Peyer's patch (tissue), 4 donors: ENCODE data around the gene LUC7L3. TPM values are rescaled to one million over a fixed set of nuclear protein-coding genes. Genes with fewer than 3 reads are reported as not detected.
"Not testable (repeated sequence)": the region's sequence is repeated elsewhere in the genome, so short reads cannot be mapped to it uniquely, and the experiment has no call there.

Source experiments
- DNase-seq, 3 donors: peaks; one replicate each; pipeline ENCODE4 v3.0.0-alpha.2; 2017 to 2019
- H3K27ac ChIP-seq, 4 donors: fragments of 200-600 bp; sonication (generic); one replicate each; pipeline ENCODE4 v1.5.1; 2016 to 2019
- H3K27me3 ChIP-seq, 2 donors: fragments of 200-600 bp; sonication (generic); one replicate each; pipeline ENCODE4 v1.5.1; 2019
- H3K36me3 ChIP-seq, 3 donors: fragments of 200-600 bp; sonication (generic); one replicate each; pipeline ENCODE4 v1.5.1; 2016 to 2019
- H3K4me1 ChIP-seq, 4 donors: fragments of 200-600 bp; sonication (generic); one replicate each; pipeline ENCODE4 v1.5.1; 2016 to 2019
- H3K4me3 ChIP-seq, 4 donors: fragments of 200-600 bp; sonication (generic); 1 replicate in 3 of 4; 2 replicates in 1 of 4; pipeline ENCODE4 v1.5.1; 2016 to 2019; ENCODE audit warnings: mild to moderate bottlenecking in 1 of 4
- H3K9me3 ChIP-seq, 4 donors: fragments of 200-600 bp; sonication (generic); one replicate each; pipeline ENCODE4 v1.5.1; 2016 to 2019; ENCODE audit warnings: mild to moderate bottlenecking in 1 of 4
- POLR2A ChIP-seq, 2 donors: fragments of 450-650 bp; IDR thresholded peaks; one replicate each; pipeline ENCODE4 v1.5.1; 2017; ENCODE audit warnings: antibody characterized with exemption in 2 of 2, mild to moderate bottlenecking in 2 of 2, moderate library complexity in 2 of 2
- total RNA-seq, 4 donors: library from RNA; depleted of rRNA; stranded (reverse); fragments of >200 nt; gene quantifications; one replicate each; pipeline ENCODE4 v1.1.0, GENCODE V29; 2016
- TF ChIP-seq, protein P1 (sequence below), 6 experiments: fragments of 450-650 bp in 4 of 6; fragments of 200-600 bp in 2 of 6; sonication (generic) in 1 of 6; IDR thresholded peaks; one replicate each; pipeline ENCODE4 v1.5.1; 2017 to 2019; ENCODE audit warnings: antibody characterized with exemption in 6 of 6, mild to moderate bottlenecking in 3 of 6, moderate library complexity in 1 of 6

Gene LUC7L3
- total RNA-seq, 4 donors from 2014 or later = 77.2 to 1,326 (median 139) TPM

DNA sequence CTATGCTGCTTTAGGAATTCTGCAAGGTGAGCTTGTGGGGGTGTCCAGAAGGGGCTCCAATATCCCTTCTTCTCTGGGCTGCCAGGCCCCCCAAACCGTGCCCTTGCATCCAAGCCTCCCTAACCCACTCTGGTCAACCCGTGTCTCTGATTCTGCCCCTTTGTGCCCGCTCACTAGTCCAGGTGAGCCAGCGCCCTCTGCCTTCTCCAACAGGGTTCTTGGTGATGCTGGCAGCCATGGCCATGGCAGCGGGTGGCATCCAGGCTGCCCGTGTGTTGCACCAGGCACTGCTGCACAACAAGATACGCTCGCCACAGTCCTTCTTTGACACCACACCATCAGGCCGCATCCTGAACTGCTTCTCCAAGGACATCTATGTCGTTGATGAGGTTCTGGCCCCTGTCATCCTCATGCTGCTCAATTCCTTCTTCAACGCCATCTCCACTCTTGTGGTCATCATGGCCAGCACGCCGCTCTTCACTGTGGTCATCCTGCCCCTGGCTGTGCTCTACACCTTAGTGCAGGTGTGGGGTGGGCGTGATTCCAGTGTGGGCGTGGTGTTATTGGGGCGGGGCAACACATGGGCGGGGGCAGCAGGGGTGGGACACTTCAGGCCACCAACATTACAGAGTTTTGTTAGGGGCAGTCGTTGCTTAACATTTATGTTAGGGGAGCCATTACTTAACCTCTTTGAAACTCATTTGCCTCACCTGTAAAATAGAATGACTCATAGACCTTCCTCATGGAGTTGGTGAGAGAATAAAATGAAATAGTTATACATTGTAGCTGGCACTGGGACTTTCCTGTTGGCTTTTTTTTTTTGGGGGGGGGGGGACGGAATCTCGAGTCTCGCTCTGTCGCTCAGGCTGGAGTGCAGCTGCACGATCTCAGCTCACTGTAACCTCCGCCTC, 43.1 kb upstream of the LUC7L3 start:
- H3K4me1 ChIP-seq = peaks cover 0 to 6% (median 0%) of the 10 kb centered on the region in 4 donors
- no peak for TF ChIP-seq POLR2A (IDR thresholded peaks at IDR 0.05)
- TF ChIP-seq, protein P1, sequence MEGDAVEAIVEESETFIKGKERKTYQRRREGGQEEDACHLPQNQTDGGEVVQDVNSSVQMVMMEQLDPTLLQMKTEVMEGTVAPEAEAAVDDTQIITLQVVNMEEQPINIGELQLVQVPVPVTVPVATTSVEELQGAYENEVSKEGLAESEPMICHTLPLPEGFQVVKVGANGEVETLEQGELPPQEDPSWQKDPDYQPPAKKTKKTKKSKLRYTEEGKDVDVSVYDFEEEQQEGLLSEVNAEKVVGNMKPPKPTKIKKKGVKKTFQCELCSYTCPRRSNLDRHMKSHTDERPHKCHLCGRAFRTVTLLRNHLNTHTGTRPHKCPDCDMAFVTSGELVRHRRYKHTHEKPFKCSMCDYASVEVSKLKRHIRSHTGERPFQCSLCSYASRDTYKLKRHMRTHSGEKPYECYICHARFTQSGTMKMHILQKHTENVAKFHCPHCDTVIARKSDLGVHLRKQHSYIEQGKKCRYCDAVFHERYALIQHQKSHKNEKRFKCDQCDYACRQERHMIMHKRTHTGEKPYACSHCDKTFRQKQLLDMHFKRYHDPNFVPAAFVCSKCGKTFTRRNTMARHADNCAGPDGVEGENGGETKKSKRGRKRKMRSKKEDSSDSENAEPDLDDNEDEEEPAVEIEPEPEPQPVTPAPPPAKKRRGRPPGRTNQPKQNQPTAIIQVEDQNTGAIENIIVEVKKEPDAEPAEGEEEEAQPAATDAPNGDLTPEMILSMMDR (IDR thresholded peaks at IDR 0.05) = no peak
- H3K4me3 ChIP-seq = no peak overlapping the region
- DNase-seq = no peak
- peaks cover 0 to 13% (median 0%) of the 10 kb centered on the region in 3 donors for H3K36me3 ChIP-seq
- H3K9me3 ChIP-seq = no peaks in the 10 kb centered on the region
- H3K27me3 ChIP-seq = no peaks in the 10 kb centered on the region
- H3K27ac ChIP-seq = peak overlapping the region in 1 of 4 donors; percentile 83

DNA sequence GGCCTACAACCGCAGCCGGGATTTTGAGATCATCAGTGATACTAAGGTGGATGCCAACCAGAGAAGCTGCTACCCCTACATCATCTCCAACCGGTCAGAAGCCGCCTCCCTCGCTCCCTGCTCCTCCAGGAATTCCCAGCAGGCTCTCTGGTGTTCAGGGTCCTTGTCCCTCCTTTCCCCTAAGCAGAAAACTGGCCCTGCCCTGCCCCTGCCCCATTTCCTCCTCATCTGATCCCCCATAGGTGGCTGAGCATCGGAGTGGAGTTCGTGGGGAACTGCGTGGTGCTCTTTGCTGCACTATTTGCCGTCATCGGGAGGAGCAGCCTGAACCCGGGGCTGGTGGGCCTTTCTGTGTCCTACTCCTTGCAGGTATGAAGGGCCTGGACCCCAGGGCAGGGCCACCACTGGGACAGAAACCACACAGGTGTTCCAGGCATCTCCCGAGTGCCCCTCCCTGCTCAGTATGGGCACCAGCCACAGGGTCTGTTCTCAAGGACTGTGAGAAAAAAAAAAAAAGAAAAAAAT, 41.5 kb upstream of the LUC7L3 start:
- H3K27ac ChIP-seq = no peak overlapping the region
- H3K4me1 ChIP-seq = peaks cover 0 to 6% (median 0%) of the 10 kb centered on the region in 4 donors
- no peak overlapping the region for H3K4me3 ChIP-seq
- H3K36me3 ChIP-seq = peaks cover 0 to 10% (median 0%) of the 10 kb centered on the region in 3 donors
- H3K9me3 ChIP-seq = no peaks in the 10 kb centered on the region
- H3K27me3 ChIP-seq = no peaks in the 10 kb centered on the region
- TF ChIP-seq POLR2A (IDR thresholded peaks at IDR 0.05) = no peak
- TF ChIP-seq, protein P1 (IDR thresholded peaks at IDR 0.05) = no peak
- DNase-seq = no peak

- Histone ChIP-seq H3K4me1 (peaks cover 0 to 8% (median 0%) of the 10 kb centered on the region in 4 donors), H3K36me3 (peaks cover 0 to 7% (median 0%) of the 10 kb centered on the region in 3 donors), H3K9me3 (no peaks in the 10 kb centered on the region), H3K4me3 (no peak overlapping the region), H3K27ac (no peak overlapping the region), H3K27me3 (no peaks in the 10 kb centered on the region)
- no peak for TF ChIP-seq POLR2A (IDR thresholded peaks at IDR 0.05)
- TF ChIP-seq, protein P1 (IDR thresholded peaks at IDR 0.05) = no peak
- no peak for DNase-seq
Observed at GRCh38 chr17:50679008-50679544, 40.3 kb upstream of the LUC7L3 start.

DNA sequence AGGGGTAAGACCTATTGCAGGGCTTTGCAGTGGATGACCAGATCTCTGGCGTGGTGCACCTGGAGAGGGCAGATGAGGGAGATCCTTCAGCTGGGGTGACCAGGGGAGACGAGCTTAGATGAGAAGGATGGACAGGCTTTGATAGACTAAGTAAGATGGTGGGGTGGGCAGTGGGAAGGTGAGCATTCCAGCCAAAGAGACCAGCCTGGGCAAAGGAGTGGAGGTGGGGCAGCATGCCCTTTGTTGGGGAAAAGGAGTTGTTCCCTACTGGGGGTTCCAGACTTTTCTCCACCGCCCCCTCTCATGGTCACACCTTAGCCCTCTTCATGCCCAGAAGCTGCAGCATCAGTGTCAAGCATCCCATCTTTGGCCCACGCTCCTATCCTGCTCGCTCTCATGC, 39.3 kb upstream of the LUC7L3 start:
- DNase-seq = no peak
- Histone ChIP-seq H3K4me1 (peaks cover 0 to 18% (median 1%) of the 10 kb centered on the region in 4 donors), H3K9me3 (no peaks in the 10 kb centered on the region), H3K27me3 (no peaks in the 10 kb centered on the region), H3K27ac (no peak overlapping the region), H3K36me3 (peaks cover 0 to 7% (median 0%) of the 10 kb centered on the region in 3 donors), H3K4me3 (no peak overlapping the region)
- no peak for TF ChIP-seq POLR2A (IDR thresholded peaks at IDR 0.05)
- TF ChIP-seq, protein P1 (IDR thresholded peaks at IDR 0.05) = no peak

DNA sequence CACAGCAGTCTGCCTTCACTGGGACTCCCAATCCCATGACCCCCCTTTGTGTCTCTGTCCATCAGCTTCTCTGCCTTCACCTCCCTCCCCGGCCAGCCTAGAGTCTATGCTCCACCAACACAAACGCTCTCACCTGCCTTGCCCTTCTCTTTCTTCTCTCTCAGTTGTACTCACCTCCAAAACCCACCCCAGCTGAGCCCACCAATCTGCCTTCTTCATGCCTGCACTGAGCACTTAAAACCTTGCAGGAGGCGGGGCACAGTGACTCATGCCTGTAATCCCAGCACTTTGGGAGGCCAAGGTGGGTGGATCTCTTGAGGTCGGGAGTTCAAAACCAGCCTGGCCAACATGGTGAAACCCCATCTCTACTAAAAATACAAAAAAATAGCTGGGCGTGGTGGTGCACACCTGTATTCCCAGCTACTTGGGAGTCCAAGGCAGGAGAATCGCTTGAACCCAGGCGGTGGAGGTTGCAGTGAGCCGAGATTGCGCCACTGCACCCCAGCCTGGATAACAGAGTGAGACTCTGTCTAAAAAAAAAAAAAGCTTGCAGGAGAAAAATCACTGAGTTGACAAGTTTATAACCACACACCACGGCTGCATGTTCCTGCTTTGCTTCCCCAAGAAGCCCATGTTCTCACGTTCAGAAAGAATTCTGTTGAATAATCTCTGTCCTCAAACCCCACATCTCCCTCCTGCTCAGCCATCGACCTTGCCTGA, 38.7 kb upstream of the LUC7L3 start:
- H3K4me1 ChIP-seq = peaks cover 0 to 23% (median 2%) of the 10 kb centered on the region in 4 donors
- not testable (repeated sequence) for DNase-seq, H3K27me3 ChIP-seq, H3K36me3 ChIP-seq, H3K4me3 ChIP-seq, H3K9me3 ChIP-seq
- H3K27ac ChIP-seq = peak overlapping the region in 1 of 4 donors; percentile 3
